ENCODE results near the gene NPAS1.

GRCh38 chr19:47005164-47005641 lies 14.4 kb upstream of the NPAS1 start:
- TF ChIP-seq, protein P1, sequence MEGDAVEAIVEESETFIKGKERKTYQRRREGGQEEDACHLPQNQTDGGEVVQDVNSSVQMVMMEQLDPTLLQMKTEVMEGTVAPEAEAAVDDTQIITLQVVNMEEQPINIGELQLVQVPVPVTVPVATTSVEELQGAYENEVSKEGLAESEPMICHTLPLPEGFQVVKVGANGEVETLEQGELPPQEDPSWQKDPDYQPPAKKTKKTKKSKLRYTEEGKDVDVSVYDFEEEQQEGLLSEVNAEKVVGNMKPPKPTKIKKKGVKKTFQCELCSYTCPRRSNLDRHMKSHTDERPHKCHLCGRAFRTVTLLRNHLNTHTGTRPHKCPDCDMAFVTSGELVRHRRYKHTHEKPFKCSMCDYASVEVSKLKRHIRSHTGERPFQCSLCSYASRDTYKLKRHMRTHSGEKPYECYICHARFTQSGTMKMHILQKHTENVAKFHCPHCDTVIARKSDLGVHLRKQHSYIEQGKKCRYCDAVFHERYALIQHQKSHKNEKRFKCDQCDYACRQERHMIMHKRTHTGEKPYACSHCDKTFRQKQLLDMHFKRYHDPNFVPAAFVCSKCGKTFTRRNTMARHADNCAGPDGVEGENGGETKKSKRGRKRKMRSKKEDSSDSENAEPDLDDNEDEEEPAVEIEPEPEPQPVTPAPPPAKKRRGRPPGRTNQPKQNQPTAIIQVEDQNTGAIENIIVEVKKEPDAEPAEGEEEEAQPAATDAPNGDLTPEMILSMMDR (IDR thresholded peaks at IDR 0.05), result no peak
- no peak for TF ChIP-seq POLR2A (IDR thresholded peaks at IDR 0.05)

Data from Peyer's patch (tissue), 4 donors.